Muscle of leg (tissue), 16 donors: ENCODE measurements around the gene OR7G3. TPM values are rescaled to one million over a fixed set of nuclear protein-coding genes. Genes with fewer than 3 reads are reported as not detected.

Source experiments
- DNase-seq: peaks from one replicate; pipeline ENCODE4 v3.0.0; 2013
- H3K27ac ChIP-seq: one replicate; pipeline ENCODE4 v1.5.1; 2013; ENCODE audit warnings: mild to moderate bottlenecking, low read length, control low read depth
- H3K27me3 ChIP-seq: one replicate; pipeline ENCODE4 v1.6.1; 2013; ENCODE audit warnings: low read length; ENCODE audit not compliant: control insufficient read depth, insufficient read depth
- H3K36me3 ChIP-seq: one replicate; pipeline ENCODE4 v1.6.1; 2013; ENCODE audit warnings: low read length; ENCODE audit not compliant: control insufficient read depth, insufficient read depth
- H3K4me1 ChIP-seq: one replicate; pipeline ENCODE4 v1.6.1; 2013; ENCODE audit warnings: low read length; ENCODE audit not compliant: control insufficient read depth, insufficient read depth
- H3K4me3 ChIP-seq: one replicate; pipeline ENCODE4 v1.5.1; 2013; ENCODE audit warnings: low read length, control low read depth
- H3K9me3 ChIP-seq: replicated peaks from 2 replicates; pipeline ENCODE4 v1.6.1; 2013; ENCODE audit warnings: low read depth, low read length; ENCODE audit not compliant: control insufficient read depth
- WGBS: methylation state at CpG from one replicate; pipeline ENCODE4 v1.1.5; 2013; ENCODE audit warnings: missing lambda C conversion rate; ENCODE audit not compliant: insufficient coverage; 5-methylcytosine and 5-hydroxymethylcytosine counted together
- long read RNA-seq, 11 donors: transcript quantifications; one replicate each; lab custom pipeline, GENCODE V29; 2026
- polyA plus RNA-seq, 8 donors: library from polyadenylated mRNA; unstranded; fragments of 120-200 nt; gene quantifications; one replicate each; pipeline versions ENCODE4 v1.2.1 to v1.2.3, GENCODE V29; 2013; ENCODE audit warnings: inconsistent platforms in 1 of 8, low replicate concordance in 1 of 8; ENCODE audit not compliant: insufficient read length in 8 of 8, insufficient read depth in 1 of 8
- total RNA-seq: library from RNA; stranded (reverse); fragments of 120-200 nt; gene quantifications from one replicate; pipeline ENCODE4 v1.2.4, GENCODE V29; 2013

OR7G3 gene
- not detected for total RNA-seq
- not detected for polyA plus RNA-seq
- long read RNA-seq, donor 1: 0 reads
- long read RNA-seq, donor 2: 0 reads
- long read RNA-seq, donor 3: 0 reads
- long read RNA-seq, donor 4: 0 reads
- long read RNA-seq, donor 5: 0 reads
- long read RNA-seq, donor 6: 0 reads
- long read RNA-seq, donor 7: 0 reads
- long read RNA-seq, donor 8: 0 reads
- long read RNA-seq, donor 9: 0 reads
- long read RNA-seq, donor 10: 0 reads
- long read RNA-seq, donor 11: 0 reads

- Histone ChIP-seq H3K36me3 (no peaks in the 10 kb centered on the region), H3K9me3 (no peaks in the 10 kb centered on the region), H3K4me1 (no peaks in the 10 kb centered on the region), H3K27ac (no peak within 1 kb of the TSS), H3K4me3 (no peak within 1 kb of the TSS), H3K27me3 (no peaks in the 10 kb centered on the region)
- 83% methylated on average over 1 of the region's 1 CpG for WGBS
- no peak for DNase-seq
These were observed at the start of gene OR7G3 for GRCh38 chr19:9126900-9127405. Gene OR7G3 (minus strand): TSS chr19:9126950. CDS start chr19:9126950, 0 bp downstream.

GRCh38 chr19:9175326-9175725 lies 48.6 kb upstream of the OR7G3 start:
- Histone ChIP-seq H3K9me3 (no peaks in the 10 kb centered on the region), H3K4me1 (no peaks in the 10 kb centered on the region), H3K27me3 (no peaks in the 10 kb centered on the region), H3K36me3 (no peaks in the 10 kb centered on the region), H3K4me3 (no peak overlapping the region), H3K27ac (no peak overlapping the region)
- no peak for DNase-seq
- WGBS: 67% methylated on average over 1 of the region's 5 CpGs

GRCh38 chr19:9171393-9171991 lies 44.7 kb upstream of the OR7G3 start:
- Histone ChIP-seq H3K4me1 (no peaks in the 10 kb centered on the region), H3K9me3 (no peaks in the 10 kb centered on the region), H3K27me3 (no peaks in the 10 kb centered on the region), H3K4me3 (no peak overlapping the region), H3K27ac (no peak overlapping the region), H3K36me3 (peaks cover 1% of the 10 kb centered on the region)
- WGBS: 70% methylated on average over 6 of the region's 6 CpGs
- peak; percentile 7 for DNase-seq

- WGBS: no CpG with 5 or more reads among the region's 4 CpGs
- peaks cover 18% of the 10 kb centered on the region for H3K9me3 ChIP-seq
- DNase-seq: peak; percentile 37
- no peaks in the 10 kb centered on the region for H3K27me3 ChIP-seq
- peaks cover 34% of the 10 kb centered on the region for H3K36me3 ChIP-seq
- no peak overlapping the region for H3K27ac ChIP-seq
- H3K4me1 ChIP-seq: no peaks in the 10 kb centered on the region
- H3K4me3 ChIP-seq: no peak overlapping the region
These were observed 40.1 kb upstream of the OR7G3 start for GRCh38 chr19:9166846-9167245.

GRCh38 chr19:9165261-9165660 lies 38.5 kb upstream of the OR7G3 start:
- Histone ChIP-seq H3K27me3 (no peaks in the 10 kb centered on the region), H3K9me3 (peaks cover 34% of the 10 kb centered on the region), H3K4me1 (no peaks in the 10 kb centered on the region), H3K36me3 (peaks cover 50% of the 10 kb centered on the region), H3K4me3 (no peak overlapping the region), H3K27ac (no peak overlapping the region)
- DNase-seq: no peak
- no CpG with 5 or more reads among the region's 3 CpGs for WGBS

GRCh38 chr19:9161427-9161826 lies 34.7 kb upstream of the OR7G3 start:
- peaks cover 85% of the 10 kb centered on the region for H3K36me3 ChIP-seq
- H3K27me3 ChIP-seq: no peaks in the 10 kb centered on the region
- DNase-seq: no peak
- no peak overlapping the region for H3K27ac ChIP-seq
- 96% methylated on average over 12 of the region's 12 CpGs for WGBS
- peaks cover 64% of the 10 kb centered on the region for H3K9me3 ChIP-seq
- H3K4me3 ChIP-seq: no peak overlapping the region
- H3K4me1 ChIP-seq: no peaks in the 10 kb centered on the region

- H3K27me3 ChIP-seq: no peaks in the 10 kb centered on the region
- peaks cover 78% of the 10 kb centered on the region for H3K9me3 ChIP-seq
- H3K27ac ChIP-seq: no peak overlapping the region
- WGBS: 98% methylated on average over 13 of the region's 13 CpGs
- H3K36me3 ChIP-seq: peaks cover 90% of the 10 kb centered on the region
- DNase-seq: no peak
- no peaks in the 10 kb centered on the region for H3K4me1 ChIP-seq
- H3K4me3 ChIP-seq: no peak overlapping the region
These were observed 33.1 kb upstream of the OR7G3 start for GRCh38 chr19:9159891-9160290.

- peaks cover 83% of the 10 kb centered on the region for H3K9me3 ChIP-seq
- DNase-seq: no peak
- H3K36me3 ChIP-seq: peaks cover 71% of the 10 kb centered on the region
- H3K4me1 ChIP-seq: no peaks in the 10 kb centered on the region
- WGBS: 100% methylated on average over 1 of the region's 1 CpG
- H3K4me3 ChIP-seq: no peak overlapping the region
- H3K27me3 ChIP-seq: no peaks in the 10 kb centered on the region
- H3K27ac ChIP-seq: no peak overlapping the region
These were observed 29.6 kb upstream of the OR7G3 start for GRCh38 chr19:9156304-9156703.

- DNase-seq: no peak
- H3K9me3 ChIP-seq: peaks cover 81% of the 10 kb centered on the region
- no peaks in the 10 kb centered on the region for H3K27me3 ChIP-seq
- no peak overlapping the region for H3K27ac ChIP-seq
- no peaks in the 10 kb centered on the region for H3K4me1 ChIP-seq
- H3K4me3 ChIP-seq: no peak overlapping the region
- 100% methylated on average over 2 of the region's 4 CpGs for WGBS
- peaks cover 64% of the 10 kb centered on the region for H3K36me3 ChIP-seq
These were observed 28.8 kb upstream of the OR7G3 start for GRCh38 chr19:9155591-9155990.

GRCh38 chr19:9151367-9151766 lies 24.6 kb upstream of the OR7G3 start:
- WGBS: no CpG with 5 or more reads among the region's 5 CpGs
- H3K36me3 ChIP-seq: peaks cover 37% of the 10 kb centered on the region
- peaks cover 74% of the 10 kb centered on the region for H3K9me3 ChIP-seq
- no peak overlapping the region for H3K4me3 ChIP-seq
- H3K4me1 ChIP-seq: no peaks in the 10 kb centered on the region
- H3K27ac ChIP-seq: no peak overlapping the region
- no peaks in the 10 kb centered on the region for H3K27me3 ChIP-seq
- DNase-seq: no peak
